Fibroblast of skin of right biceps (primary cell): ENCODE data around the gene DPY19L3.

Experiments
- DNase-seq: peaks from one replicate; pipeline ENCODE4 v3.0.0-alpha.2; 2013

The DPY19L3 gene

GRCh38 chr19:32530773-32531172, 125.2 kb downstream of the DPY19L3 start:
- DNase-seq, result no peak

- no peak for DNase-seq
Measured at GRCh38 chr19:32532233-32532632, 126.7 kb downstream of the DPY19L3 start.
